ENCODE results near the gene NRAS. TPM values are rescaled to one million over a fixed set of nuclear protein-coding genes. Genes with fewer than 3 reads are reported as not detected.
"Not testable (repeated sequence)": the region's sequence is repeated elsewhere in the genome, so short reads cannot be mapped to it uniquely, and the experiment has no call there.

Gene NRAS
- total and polyA plus RNA-seq, 2 experiments from 2014 or later: 25.7 to 79.4 TPM

DNA sequence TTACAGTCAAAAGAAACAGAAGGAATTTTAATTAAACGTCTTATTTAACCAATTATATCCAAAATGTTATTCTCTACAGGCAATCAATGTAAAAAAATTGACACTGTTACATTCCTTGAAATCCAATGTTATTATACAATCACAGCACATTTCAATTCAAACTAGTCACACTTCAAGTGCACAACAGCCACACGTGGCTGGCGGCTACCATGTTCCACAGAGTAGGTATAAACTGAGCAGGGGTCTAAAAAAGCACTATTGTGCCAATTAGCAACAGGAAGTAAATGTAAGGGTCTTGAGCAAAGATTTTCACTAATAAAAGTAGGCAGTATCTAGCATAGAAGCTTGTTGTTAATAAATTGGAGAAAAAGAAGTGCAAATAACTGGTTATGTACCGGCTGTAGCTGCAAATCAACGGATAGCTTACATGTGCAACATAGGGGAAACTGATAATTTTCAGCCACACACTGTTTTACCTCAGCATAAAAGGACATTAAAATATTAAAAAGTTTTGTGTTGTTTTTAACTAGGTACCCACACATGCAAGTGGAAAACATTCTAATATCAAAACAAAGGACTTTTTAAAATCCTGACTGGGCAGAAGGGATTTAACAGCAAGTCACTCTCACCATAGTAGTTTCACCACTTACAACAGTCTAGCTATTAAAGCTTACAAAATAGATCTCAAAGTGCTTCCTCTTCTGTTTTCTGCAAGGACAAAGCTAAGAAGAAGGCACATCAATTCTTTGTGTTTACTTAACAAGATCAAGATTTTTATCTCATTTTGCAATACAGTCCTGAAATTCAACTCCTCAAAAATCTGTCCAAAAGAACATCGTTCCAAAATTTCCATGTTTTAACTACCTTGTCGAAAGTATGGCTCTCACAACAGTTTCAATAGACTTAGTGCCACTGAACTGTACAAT is 38.7 kb upstream of the NRAS start:
- no peak for DNase-seq (ENCODE audit: low spot score)
- Histone ChIP-seq H3K4me1 (ENCODE audit: insufficient read depth) (peaks cover 26% of the 10 kb centered on the region), H3K9me3 (ENCODE audit: low read depth) (no peaks in the 10 kb centered on the region), H2AFZ (no peak overlapping the region), H4K20me1 (ENCODE audit: insufficient read depth, poor library complexity, severe bottlenecking) (peaks cover 69% of the 10 kb centered on the region), H3K9me2 (replicated peaks; ENCODE audit: insufficient read depth) (no peaks in the 10 kb centered on the region), H3K27ac (peak overlapping the region; percentile 99), H3K4me2 (peak overlapping the region; percentile 90), H3K27me3 (no peaks in the 10 kb centered on the region), H3K4me3 (peak overlapping the region; percentile 74), H3K36me3 (replicated peaks; ENCODE audit: insufficient read depth, low read depth) (no peaks in the 10 kb centered on the region), H3K79me2 (peaks cover 70% of the 10 kb centered on the region)
- no peak for TF ChIP-seq EZH2 (IDR thresholded peaks at IDR 0.05; ENCODE audit: borderline replicate concordance)
- TF ChIP-seq EZH2phosphoT487 (IDR thresholded peaks at IDR 0.05; ENCODE audit: low read depth, severe bottlenecking, unreplicated experiment): no peak
- TF ChIP-seq, protein P1, sequence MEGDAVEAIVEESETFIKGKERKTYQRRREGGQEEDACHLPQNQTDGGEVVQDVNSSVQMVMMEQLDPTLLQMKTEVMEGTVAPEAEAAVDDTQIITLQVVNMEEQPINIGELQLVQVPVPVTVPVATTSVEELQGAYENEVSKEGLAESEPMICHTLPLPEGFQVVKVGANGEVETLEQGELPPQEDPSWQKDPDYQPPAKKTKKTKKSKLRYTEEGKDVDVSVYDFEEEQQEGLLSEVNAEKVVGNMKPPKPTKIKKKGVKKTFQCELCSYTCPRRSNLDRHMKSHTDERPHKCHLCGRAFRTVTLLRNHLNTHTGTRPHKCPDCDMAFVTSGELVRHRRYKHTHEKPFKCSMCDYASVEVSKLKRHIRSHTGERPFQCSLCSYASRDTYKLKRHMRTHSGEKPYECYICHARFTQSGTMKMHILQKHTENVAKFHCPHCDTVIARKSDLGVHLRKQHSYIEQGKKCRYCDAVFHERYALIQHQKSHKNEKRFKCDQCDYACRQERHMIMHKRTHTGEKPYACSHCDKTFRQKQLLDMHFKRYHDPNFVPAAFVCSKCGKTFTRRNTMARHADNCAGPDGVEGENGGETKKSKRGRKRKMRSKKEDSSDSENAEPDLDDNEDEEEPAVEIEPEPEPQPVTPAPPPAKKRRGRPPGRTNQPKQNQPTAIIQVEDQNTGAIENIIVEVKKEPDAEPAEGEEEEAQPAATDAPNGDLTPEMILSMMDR (IDR thresholded peaks at IDR 0.05; ENCODE audit: poor library complexity): no peak
- WGBS (ENCODE audit: low lambda C conversion rate, missing lambda C conversion rate): 64% methylated on average over 7 of the region's 7 CpGs

DNA sequence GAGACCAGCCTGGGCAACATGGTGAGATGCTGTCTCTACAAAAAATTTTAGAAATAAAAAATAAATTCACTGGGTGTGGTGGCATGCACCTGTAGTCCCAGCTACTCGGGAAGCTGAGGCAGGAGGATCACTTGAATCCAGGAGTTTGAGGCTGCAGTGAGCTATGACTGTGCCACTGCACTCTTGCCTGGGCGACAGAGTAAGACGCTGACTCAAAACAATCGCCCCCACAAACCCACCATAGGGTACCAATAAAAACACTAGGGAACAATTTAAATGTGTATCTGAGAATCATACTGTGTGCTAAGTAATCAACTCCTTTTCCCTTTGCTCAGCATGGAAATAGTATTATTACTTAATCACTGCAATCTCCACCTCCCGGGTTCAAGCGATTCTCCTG is 37.1 kb upstream of the NRAS start:
- not testable (repeated sequence) for H3K9me2 ChIP-seq (replicated peaks; ENCODE audit: insufficient read depth); H3K36me3 ChIP-seq (replicated peaks; ENCODE audit: insufficient read depth, low read depth); H3K27ac ChIP-seq; H3K9me3 ChIP-seq (ENCODE audit: low read depth); H2AFZ ChIP-seq; H3K27me3 ChIP-seq; H3K4me3 ChIP-seq; DNase-seq (ENCODE audit: low spot score)
- 96% methylated on average over 6 of the region's 6 CpGs for WGBS (ENCODE audit: low lambda C conversion rate, missing lambda C conversion rate)
- H4K20me1 ChIP-seq (ENCODE audit: insufficient read depth, poor library complexity, severe bottlenecking): peaks cover 85% of the 10 kb centered on the region
- H3K79me2 ChIP-seq: peaks cover 85% of the 10 kb centered on the region
- peak overlapping the region; percentile 90 for H3K4me2 ChIP-seq
- peaks cover 29% of the 10 kb centered on the region for H3K4me1 ChIP-seq (ENCODE audit: insufficient read depth)

DNA sequence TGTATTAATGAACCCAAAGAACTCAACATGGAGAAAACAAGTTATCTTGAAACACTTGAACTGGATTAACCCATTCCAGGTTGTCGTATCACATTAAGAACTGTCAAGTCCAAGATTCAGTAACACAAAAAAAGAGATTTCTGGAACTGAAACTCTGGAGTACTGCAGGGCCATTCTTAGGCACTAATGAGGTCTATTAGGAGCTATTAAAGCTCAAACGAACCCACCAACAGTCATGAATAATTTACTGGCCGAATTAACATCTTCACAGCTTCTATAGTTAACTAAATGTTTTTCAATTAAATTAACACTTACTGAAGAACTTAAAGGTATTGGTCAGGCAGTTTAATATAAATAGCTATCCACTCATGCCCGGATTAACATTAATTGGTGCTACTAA is 36.6 kb upstream of the NRAS start:
- peaks cover 91% of the 10 kb centered on the region for H3K79me2 ChIP-seq
- WGBS (ENCODE audit: low lambda C conversion rate, missing lambda C conversion rate): 76% methylated on average over 4 of the region's 4 CpGs
- TF ChIP-seq EZH2 (IDR thresholded peaks at IDR 0.05; ENCODE audit: borderline replicate concordance): no peak
- TF ChIP-seq, protein P1 (IDR thresholded peaks at IDR 0.05; ENCODE audit: poor library complexity): no peak

DNA sequence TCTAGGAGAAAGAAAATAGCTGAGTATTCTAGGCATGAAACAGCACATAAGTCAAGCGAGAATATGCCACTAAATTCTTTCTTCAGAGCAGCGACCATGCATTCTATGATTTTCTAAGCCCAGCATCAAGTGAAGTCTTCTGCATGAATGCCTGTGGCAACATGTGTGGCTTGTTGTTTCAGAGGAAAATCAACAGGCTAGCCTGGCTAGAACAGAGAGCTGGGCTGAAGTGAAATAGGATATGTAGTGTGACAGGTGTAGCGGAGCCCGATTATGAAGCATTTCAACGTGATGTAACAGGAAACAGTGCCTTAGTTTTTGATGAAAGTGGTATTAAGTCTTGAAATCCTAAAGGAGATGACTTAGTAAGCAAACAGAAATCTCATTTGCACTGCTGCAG is 34.2 kb upstream of the NRAS start:
- TF ChIP-seq EZH2 (IDR thresholded peaks at IDR 0.05; ENCODE audit: borderline replicate concordance) (no peak), EZH2phosphoT487 (IDR thresholded peaks at IDR 0.05; ENCODE audit: low read depth, severe bottlenecking, unreplicated experiment) (no peak)
- H3K9me3 ChIP-seq (ENCODE audit: low read depth): no peaks in the 10 kb centered on the region
- peaks cover 21% of the 10 kb centered on the region for H3K4me1 ChIP-seq (ENCODE audit: insufficient read depth)
- no peaks in the 10 kb centered on the region for H3K9me2 ChIP-seq (replicated peaks; ENCODE audit: insufficient read depth)
- no peak for DNase-seq (ENCODE audit: low spot score)
- no peaks in the 10 kb centered on the region for H3K27me3 ChIP-seq
- H2AFZ ChIP-seq: no peak overlapping the region
- peak overlapping the region; percentile 18 for H3K4me2 ChIP-seq
- H3K27ac ChIP-seq: no peak overlapping the region
- 78% methylated on average over 5 of the region's 5 CpGs for WGBS (ENCODE audit: low lambda C conversion rate, missing lambda C conversion rate)
- H4K20me1 ChIP-seq (ENCODE audit: insufficient read depth, poor library complexity, severe bottlenecking): peaks cover 98% of the 10 kb centered on the region
- H3K4me3 ChIP-seq: no peak overlapping the region
- peaks cover 100% of the 10 kb centered on the region for H3K79me2 ChIP-seq
- peaks cover 7% of the 10 kb centered on the region for H3K36me3 ChIP-seq (replicated peaks; ENCODE audit: insufficient read depth, low read depth)

More for the DNA sequence above, 36.6 kb upstream of the NRAS start:
- Histone ChIP-seq H2AFZ (no peak overlapping the region), H3K9me2 (replicated peaks; ENCODE audit: insufficient read depth) (no peaks in the 10 kb centered on the region), H3K4me2 (peak overlapping the region; percentile 90), H3K9me3 (ENCODE audit: low read depth) (no peaks in the 10 kb centered on the region), H4K20me1 (ENCODE audit: insufficient read depth, poor library complexity, severe bottlenecking) (peaks cover 90% of the 10 kb centered on the region), H3K4me3 (no peak overlapping the region), H3K27me3 (no peaks in the 10 kb centered on the region), H3K4me1 (ENCODE audit: insufficient read depth) (peaks cover 25% of the 10 kb centered on the region), H3K36me3 (replicated peaks; ENCODE audit: insufficient read depth, low read depth) (peaks cover 7% of the 10 kb centered on the region), H3K27ac (no peak overlapping the region)
- DNase-seq (ENCODE audit: low spot score): no peak
